Superior temporal gyrus (tissue), 1 donor: ENCODE data around the gene RC3H2.

Source experiments
- DNase-seq: peaks from one replicate; pipeline ENCODE4 v3.0.0-alpha.2; 2016; ENCODE audit errors: extremely low spot score

Gene RC3H2

DNA sequence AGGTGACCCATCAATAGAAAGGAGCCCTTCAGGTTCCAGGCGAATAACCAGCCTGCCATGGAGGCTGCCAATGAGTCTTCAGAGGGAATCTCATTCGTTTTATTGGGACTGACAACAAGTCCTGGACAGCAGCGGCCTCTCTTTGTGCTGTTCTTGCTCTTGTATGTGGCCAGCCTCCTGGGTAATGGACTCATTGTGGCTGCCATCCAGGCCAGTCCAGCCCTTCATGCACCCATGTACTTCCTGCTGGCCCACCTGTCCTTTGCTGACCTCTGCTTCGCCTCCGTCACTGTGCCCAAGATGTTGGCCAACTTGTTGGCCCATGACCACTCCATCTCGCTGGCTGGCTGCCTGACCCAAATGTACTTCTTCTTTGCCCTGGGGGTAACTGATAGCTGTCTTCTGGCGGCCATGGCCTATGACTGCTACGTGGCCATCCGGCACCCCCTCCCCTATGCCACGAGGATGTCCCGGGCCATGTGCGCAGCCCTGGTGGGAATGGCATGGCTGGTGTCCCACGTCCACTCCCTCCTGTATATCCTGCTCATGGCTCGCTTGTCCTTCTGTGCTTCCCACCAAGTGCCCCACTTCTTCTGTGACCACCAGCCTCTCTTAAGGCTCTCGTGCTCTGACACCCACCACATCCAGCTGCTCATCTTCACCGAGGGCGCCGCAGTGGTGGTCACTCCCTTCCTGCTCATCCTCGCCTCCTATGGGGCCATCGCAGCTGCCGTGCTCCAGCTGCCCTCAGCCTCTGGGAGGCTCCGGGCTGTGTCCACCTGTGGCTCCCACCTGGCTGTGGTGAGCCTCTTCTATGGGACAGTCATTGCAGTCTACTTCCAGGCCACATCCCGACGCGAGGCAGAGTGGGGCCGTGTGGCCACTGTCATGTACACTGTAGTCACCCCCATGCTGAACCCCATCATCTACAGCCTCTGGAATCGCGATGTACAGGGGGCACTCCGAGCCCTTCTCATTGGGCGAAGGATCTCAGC is 104.8 kb downstream of the RC3H2 start, which contains the start of gene OR1K1:
OR1K1 (plus strand) TSS at position 58 of the 995 bp plus-strand sequence; CDS start at position 58, 0 bp downstream.
- DNase-seq, result no peak

DNA sequence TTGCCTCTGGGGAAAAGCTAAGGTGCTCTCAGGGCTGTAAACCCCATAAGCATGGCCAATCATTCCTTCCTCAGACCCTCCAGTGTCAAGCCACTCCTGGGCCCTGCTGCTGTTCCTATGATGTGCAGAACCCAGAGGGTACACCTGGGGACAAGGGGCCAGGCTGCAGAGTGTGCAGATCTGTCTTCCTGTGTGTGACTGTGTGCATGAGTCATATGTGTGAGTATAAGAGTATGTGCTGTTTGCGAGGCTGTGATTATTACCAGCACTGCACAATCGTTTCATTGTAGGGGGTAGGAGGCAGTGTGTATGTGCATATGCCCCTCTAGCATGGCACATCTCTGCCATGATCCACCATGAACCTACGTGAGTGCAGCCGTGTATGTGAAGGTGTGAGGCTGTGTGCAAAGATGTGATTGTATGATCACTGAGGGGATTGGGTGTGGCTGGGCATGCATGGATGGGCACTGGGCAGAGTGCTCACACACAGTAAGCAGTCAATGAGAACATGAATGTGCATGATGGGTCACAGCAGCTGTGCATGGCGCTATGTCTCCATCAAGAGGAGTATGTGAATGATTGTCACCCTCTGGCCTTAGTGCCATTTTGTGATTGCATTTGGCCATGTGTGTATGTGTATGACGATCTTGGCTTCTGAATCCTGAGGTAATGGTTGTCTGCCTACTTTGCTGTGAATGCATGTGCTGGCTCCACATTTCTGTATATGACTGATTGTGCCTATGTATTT is 107.7 kb downstream of the RC3H2 start:
- no peak for DNase-seq
